HG02571 (cell line): ENCODE data around the gene CEACAM3.

Source experiments
- ATAC-seq: cut with Tn5 transposase; IDR thresholded peaks from one replicate; pipeline ENCODE4 v1.9.1; 2021; ENCODE audit warnings: mild to moderate bottlenecking, moderate library complexity; ENCODE audit not compliant: unreplicated experiment

The CEACAM3 gene

DNA sequence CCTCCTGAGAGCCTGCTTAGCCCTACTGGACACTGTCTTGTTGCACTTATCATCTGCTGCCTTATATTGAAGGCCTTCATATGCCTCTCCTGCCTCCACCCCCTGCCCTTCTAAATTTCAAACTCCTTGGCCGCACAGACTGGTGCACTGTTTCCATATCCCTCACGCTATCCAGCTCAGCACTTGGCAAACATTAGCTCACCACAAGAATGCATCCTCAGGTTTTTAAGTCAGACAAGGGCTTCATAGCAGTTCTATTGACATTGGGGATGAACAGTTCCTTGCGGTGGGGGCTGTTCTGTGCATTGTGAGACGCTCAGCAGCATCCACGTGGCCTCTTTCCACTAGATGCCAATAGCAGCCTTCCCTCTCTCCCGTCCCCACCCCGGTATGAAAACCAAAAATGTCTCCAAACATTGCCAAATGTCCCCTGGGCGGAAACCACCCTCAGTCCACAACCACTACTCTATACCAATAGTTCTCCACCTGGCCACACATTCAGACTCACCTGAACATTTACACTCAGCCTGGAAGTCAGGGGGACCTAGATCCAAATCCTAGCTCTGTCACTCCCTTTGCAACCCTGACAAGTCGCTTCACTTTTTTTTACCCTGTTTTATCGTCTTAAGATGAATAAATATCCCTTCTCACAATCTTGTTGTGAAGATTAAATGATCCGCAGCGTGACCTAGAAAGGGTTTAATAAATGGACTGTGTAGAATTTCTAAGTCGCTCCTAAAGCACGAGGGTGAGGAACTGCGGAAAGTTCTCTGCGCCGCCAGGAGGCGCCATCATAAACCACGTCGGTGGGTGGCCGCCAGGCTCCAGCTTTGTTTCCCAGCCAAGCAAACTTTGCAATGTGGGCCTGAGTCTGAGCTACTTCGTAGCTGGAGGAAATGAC is 3.6 kb upstream of the CEACAM3 start:
- ATAC-seq, result no peak

DNA sequence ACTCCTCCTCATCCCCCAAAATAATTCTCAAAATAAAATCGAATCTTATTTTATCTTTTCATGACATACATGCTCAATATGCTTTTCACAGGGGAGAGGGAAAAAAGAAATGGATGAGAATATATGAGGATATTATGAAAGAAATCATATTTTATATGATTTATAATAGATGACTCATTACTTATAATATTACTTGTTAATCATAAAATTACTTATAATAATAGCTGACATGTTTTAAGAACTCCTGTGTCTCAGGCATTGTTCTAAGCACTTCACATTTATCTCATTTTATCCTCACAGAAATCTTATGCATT is 3.0 kb upstream of the CEACAM3 start:
- no peak for ATAC-seq

- ATAC-seq, result no peak
Observed at GRCh38 chr19:41795031-41795461, 1.3 kb upstream of the CEACAM3 start.

- no peak for ATAC-seq
Observed at GRCh38 chr19:41796901-41797300, 514 bp downstream of the CEACAM3 start.

- no peak for ATAC-seq
Observed at GRCh38 chr19:41799444-41800000, 3.1 kb downstream of the CEACAM3 start.

- ATAC-seq, result no peak
Observed at GRCh38 chr19:41801031-41801430, 4.6 kb downstream of the CEACAM3 start.

GRCh38 chr19:41801792-41802211 is 5.4 kb downstream of the CEACAM3 start:
- ATAC-seq, result no peak

DNA sequence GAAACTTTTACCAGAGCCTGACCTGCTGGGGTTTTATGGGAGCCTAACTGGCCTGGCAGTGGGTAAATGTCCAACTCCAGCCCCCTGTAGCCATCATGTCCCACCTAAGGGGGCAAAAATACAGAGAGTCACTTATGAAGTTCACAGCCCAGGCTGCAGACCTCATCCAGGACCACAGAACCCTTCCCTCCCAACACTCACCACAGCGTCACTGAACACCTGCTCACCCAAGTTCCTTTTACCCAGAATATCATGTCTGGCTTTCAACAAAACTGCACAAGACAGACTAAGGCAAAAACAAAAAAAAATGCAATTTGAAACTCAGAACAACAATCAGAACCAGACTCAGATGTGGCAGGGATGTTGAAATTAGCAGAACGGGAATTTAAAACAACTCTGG is 6.4 kb downstream of the CEACAM3 start:
- no peak for ATAC-seq

DNA sequence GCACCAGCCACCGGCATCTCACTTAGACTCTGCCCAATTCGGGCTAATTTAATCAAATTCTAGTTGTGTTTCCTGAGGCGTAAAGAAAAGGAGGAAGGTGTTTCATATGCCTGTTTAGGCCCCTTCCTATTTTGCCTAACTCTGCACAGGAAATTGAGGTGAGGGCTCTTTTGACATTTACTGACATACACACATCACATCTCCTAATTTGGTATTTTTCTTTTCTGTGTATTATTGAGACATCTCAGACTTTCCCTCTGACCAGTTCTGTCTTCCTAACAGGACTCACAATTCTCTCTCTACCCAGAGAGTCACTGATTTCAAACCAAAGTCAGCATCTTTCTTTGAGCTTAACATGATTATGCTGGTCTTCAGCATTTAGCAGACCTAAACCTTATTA is 7.9 kb downstream of the CEACAM3 start:
- ATAC-seq, result no peak

DNA sequence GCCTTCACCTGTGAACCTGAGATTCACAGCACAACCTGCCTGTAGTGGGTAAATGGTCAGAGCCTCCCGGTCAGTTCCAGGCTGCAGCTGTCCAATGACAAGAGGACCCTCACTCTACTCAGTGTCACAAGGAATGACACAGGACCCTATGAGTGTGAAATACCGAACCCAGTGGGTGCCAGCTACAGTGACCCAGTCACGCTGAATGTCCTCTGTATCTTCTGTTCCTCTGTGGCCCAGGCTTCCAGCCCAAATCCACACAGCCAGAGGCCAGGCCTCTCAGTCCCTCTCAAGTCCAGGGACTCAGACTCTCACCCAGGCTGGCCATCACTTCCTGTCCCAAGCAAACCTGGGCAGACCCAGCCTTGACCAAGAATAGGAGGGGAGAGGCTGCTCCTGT is 10.8 kb downstream of the CEACAM3 start:
- no peak for ATAC-seq

- no peak for ATAC-seq
Observed at GRCh38 chr19:41808663-41809566, 12.5 kb downstream of the CEACAM3 start.

GRCh38 chr19:41810301-41810700 is 13.9 kb downstream of the CEACAM3 start:
- no peak for ATAC-seq

- ATAC-seq, result no peak
Observed at GRCh38 chr19:41811036-41811435, 14.6 kb downstream of the CEACAM3 start.

DNA sequence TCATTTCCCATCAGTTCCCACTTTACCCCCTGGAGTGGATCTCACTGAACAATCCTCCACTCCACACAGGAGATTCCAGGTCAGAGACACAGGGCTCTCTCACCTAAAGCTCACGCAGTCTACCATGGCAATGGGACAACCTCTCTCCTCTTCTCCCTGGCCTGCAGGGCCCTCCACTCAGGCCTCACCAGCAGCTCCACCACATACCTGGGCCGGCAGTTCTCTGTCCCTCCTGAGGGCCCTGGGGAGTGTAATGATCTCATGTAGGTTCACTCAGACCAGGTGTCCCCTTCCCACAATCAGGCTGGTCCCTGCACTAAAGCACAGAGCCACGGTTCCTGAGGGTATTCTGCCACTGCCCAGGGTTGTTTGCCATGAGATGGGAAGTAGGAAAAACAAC is 15.6 kb downstream of the CEACAM3 start:
- no peak for ATAC-seq

GRCh38 chr19:41813911-41814310 is 17.5 kb downstream of the CEACAM3 start:
- ATAC-seq, result no peak

DNA sequence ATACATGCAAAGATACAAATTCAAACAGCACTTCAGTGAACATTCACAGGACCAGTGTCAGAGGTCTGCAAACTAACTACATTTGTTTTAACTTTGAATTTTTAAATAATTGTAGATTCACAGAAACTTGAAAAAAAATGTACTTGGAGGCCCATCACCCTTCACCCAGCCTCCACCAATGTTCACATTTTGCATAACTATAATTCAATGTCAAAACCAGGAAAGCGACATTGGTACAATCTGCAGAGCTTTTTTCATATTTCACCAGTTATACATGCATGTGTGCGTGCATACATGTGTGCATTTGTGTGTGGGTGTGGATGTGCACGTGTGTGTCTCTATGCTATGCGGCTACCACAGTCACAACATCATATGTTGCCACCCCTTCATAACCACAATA is 18.9 kb downstream of the CEACAM3 start:
- no peak for ATAC-seq

DNA sequence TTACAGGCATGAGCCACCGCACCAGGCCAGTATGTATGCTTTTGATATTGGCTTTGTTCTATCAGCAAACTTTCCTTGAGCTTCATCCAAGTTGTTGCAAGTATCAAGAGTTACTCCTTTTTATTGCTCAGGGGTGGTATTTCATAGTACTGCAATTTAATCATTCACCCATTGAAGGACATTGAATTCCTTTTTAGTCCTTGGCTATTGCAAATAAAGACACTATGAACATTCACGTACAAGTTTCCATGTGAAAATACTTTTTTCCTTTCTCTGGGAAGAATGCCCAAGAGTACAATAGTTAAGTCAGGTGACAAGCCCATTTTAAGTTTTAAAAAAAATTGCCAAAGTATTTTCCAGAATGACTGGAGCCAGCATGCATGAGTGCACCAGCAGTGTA is 20.4 kb downstream of the CEACAM3 start:
- no peak for ATAC-seq

- no peak for ATAC-seq
Observed at GRCh38 chr19:41821003-41821735, 24.8 kb downstream of the CEACAM3 start.

DNA sequence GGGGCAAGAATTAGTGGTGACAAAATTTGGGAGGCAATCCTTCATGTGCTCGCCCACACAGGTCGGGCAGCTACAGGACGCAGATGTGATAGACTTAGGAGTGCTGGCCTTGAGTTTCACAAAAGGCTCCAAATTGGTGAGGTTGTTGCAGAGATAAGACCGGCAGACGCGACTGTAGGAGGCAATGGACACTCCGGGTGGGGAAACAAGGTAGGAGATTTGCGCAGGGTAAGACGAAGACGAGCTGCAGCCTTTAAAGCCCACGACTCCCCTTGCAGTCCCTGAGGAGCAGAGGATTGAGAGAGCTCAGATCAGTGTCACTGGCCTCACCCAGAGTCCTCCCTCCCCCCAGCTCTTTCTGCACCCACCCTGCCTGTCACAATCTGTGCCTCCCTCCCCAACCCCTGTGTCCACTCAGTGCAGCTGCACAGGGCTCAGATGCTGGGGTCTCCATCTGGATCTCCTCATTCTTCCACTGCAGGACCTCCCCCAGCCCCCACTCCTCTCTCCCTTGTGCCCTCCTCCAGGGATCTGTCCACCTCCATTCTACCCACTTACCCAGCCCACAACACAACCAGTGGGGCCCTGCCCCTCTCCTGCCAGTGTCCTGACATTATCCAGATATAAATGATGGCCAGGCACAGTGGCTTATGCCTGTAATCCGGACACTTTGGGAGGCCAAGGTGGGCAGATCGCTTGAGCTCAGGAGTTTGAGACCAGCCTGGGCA is 41.8 kb downstream of the CEACAM3 start:
- ATAC-seq, result no peak

DNA sequence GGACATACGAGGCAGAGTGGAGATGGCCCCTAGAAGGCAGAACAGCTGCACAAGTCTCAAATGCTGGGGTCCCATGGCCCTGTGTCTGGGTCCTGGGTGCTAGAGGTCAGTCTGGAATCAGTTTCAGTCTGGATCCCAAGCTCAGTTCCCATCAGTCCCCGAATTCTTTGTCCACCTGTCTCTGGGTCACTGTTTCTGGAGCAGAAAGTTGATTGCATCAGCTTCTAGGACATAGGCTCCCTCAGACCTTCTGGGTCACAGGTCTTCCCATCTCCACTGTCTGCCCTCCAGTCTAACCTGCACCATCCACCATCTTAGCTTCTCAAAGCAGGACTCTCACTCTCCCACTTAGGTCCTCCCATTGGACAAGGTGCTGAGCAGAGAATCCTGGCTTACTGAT is 42.8 kb downstream of the CEACAM3 start:
- ATAC-seq, result no peak
